Measurements from ENCODE around the gene SIRT7.

Gene SIRT7

GRCh38 chr17:81903896-81904599 lies 13.9 kb downstream of the SIRT7 start:
- no peak for DNase-seq

- no peak for DNase-seq
Observed at GRCh38 chr17:81903415-81903831, 14.6 kb downstream of the SIRT7 start.

GRCh38 chr17:81902653-81903414 lies 15.1 kb downstream of the SIRT7 start:
- no peak for DNase-seq

- no peak for DNase-seq
Observed at GRCh38 chr17:81902023-81902652, 15.8 kb downstream of the SIRT7 start, which contains the start of gene NPB. TSS of gene NPB (plus strand) at chr17:81902238. CDS start at chr17:81902278, 40 bp downstream.

GRCh38 chr17:81901167-81902022 lies 16.6 kb downstream of the SIRT7 start:
- no peak for DNase-seq

- no peak for DNase-seq
Observed at GRCh38 chr17:81900181-81900820, 17.7 kb downstream of the SIRT7 start.

- no peak for DNase-seq
Observed at GRCh38 chr17:81899514-81900166, 18.3 kb downstream of the SIRT7 start.

- no peak for DNase-seq
Observed at GRCh38 chr17:81898885-81899284, 19.1 kb downstream of the SIRT7 start.

GRCh38 chr17:81898029-81898866 lies 19.7 kb downstream of the SIRT7 start:
- no peak for DNase-seq

GRCh38 chr17:81895400-81895799 lies 22.6 kb downstream of the SIRT7 start:
- no peak for DNase-seq

GRCh38 chr17:81891303-81891552 lies 26.7 kb downstream of the SIRT7 start:
- no peak for DNase-seq

- DNase-seq = no peak
Observed at GRCh38 chr17:81890447-81891302, 27.3 kb downstream of the SIRT7 start.

- DNase-seq = no peak
Observed at GRCh38 chr17:81889602-81890001, 28.4 kb downstream of the SIRT7 start.

GRCh38 chr17:81888988-81889595 lies 28.9 kb downstream of the SIRT7 start:
- DNase-seq = no peak

- DNase-seq = no peak
Observed at GRCh38 chr17:81888105-81888987, 29.6 kb downstream of the SIRT7 start.

- DNase-seq = no peak
Observed at GRCh38 chr17:81885869-81886548, 32.0 kb downstream of the SIRT7 start.

- DNase-seq = no peak
Observed at GRCh38 chr17:81885454-81885853, 32.5 kb downstream of the SIRT7 start.

- DNase-seq = no peak
Observed at GRCh38 chr17:81884968-81885367, 33.0 kb downstream of the SIRT7 start.

Measured in NCI-H1048 (cell line).